Measurements from ENCODE around the gene MAP3K7CL.

DNA sequence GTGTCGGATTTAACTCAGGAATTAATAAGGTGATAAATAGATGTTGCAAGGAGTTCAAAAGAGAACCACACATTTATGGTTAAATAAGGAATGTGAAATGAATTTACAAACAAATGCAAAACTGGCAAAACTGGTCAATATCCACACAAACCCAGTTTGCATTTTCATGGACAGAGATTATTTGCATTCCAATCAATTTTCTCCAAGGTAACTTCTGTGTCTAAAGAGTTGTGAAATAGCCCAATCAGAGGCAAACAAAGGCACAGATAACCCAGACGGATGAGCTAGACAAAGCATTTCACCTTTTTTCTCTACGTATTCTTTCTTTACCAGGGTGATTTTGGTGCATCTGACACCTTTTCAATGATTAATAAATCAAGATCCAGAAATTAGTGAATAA, 63.9 kb downstream of the MAP3K7CL start:
- TF ChIP-seq POLR2AphosphoS5 (IDR thresholded peaks at IDR 0.05; ENCODE audit: low read depth, low read length), result no peak
- no peak for TF ChIP-seq REST (IDR thresholded peaks at IDR 0.05; ENCODE audit: insufficient read depth in 1 of 2, low read depth in 2 of 2, low read length in 2 of 2)
